ENCODE measurements around the gene IRAK3. TPM values are rescaled to one million over a fixed set of nuclear protein-coding genes. Genes with fewer than 3 reads are reported as not detected.
"Not testable (repeated sequence)": the region's sequence is repeated elsewhere in the genome, so short reads cannot be mapped to it uniquely, and the experiment has no call there.

IRAK3 gene
- total RNA-seq, 1 donor from 2014 or later, result 7.1 TPM

DNA sequence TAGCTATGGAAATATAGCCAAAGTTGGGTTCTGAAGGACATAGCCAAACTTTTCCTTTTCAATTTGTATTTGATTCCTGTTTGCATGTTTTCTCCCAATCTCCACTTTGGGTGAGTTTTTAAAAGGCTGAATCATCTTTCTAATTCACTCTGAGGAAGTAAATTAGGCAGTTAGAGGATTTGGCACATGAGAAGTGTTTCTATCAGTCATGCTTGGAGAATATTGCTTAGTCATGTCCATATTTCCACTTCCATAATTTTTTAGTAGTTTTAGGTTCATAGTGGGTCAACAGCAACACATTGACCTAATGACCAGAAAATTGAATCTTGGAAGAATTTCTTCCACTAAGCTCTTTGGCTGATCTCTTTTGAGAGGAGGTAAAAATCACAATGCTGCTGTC lies 21.8 kb downstream of the IRAK3 start:
- no peak for DNase-seq (ENCODE audit: low spot score)

DNA sequence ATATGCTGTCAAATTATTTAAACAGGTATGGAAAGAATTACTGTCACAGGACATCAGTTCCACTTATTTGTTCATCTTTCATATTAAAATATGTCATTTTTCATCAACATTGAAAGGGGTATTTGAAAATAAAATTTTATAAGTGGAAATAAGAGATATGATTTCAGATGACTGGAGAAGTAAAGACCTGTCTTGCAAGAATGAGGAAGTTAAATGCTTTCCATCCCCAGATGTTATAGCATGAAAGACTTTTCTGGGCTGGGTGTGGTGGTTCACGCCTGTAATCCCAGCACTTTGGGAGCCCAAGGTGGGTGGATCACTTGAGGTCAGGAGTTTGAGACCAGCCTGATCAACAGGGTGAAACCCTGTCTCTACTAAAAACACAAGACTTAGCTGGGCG lies 22.6 kb downstream of the IRAK3 start:
- not testable (repeated sequence) for DNase-seq (ENCODE audit: low spot score)

DNA sequence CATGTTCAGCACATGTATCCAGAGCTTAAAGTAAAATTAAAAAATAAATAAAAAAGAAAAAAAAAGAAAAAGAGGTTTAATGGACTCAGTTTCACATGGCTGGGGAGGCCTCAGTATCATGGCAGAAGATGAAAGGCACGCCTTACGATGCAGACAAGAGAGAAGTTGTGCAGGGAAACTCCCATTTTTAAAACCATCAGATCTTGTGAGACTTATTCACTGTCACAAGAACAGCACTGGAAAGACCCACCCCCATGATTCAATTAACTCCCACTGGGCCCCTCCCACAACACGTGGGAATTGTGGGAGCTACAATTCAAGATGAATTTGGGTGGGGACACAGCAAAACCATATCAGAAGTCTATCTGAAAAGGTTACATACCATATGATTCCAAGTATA lies 24.0 kb downstream of the IRAK3 start:
- DNase-seq (ENCODE audit: low spot score), result not testable (repeated sequence)

DNA sequence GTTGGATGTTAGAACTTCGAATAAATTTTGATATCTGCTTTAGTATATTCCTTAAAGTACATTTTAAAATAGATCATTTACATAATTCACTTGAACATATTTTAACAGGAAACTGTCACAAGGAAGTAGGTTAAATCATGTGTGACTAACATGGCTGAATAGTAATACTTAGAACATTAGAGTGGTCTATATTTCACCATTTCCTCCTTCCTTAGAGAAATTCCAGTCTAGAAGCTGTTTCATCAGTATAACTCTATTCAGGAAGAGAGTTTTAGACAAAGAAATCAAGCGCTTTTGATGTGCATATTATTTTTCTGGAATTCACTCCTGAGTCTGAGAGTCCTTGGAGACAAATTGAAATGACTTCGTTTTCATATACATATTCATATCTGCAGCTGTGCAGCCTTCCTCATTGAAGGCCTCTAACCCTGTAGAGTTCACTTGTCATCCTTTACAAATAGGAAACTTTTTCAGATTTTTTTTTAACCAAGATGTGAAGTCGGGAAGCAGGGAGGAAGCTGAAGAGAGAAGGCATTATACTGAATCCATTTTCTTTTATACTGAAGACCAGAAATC lies 28.4 kb downstream of the IRAK3 start:
- DNase-seq (ENCODE audit: low spot score), result no peak

DNA sequence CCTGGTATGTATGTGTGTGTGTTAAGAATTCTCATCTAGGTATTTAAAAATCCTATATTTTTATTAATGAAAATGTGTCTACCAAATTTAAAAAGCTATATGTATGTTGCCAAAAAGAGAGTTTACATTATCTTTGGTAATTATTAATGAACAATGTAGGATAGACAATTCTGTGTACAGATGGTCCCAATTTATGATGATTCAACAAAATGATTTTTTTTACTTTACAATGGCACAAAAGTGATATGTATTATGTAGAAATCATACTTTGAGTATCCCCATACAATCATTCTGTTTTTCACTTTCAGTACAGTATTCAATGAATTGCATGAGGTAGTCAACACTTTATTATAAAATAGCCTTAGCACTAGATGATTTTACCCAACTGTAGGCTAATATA lies 39.4 kb downstream of the IRAK3 start:
- DNase-seq (ENCODE audit: low spot score), result no peak

DNA sequence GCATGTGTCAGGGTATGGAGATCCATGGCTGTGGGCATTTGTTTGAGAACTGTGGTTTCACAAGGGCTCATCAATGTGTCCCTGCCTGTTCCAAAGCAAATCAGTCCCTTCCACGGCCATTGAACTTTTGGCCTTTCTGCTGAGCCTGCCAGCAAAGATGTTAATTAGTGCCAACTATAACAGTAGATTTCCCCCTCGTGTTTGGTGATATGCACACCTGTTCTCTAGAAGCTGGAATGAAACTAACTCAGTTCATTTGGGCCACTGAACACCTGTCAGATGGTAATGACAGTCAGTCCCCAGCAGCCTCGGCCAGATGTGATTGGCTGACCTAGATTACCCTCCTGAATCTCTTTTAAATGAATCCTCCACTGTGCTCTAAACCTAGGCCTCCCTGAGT lies 43.2 kb downstream of the IRAK3 start:
- DNase-seq (ENCODE audit: low spot score), result no peak

DNA sequence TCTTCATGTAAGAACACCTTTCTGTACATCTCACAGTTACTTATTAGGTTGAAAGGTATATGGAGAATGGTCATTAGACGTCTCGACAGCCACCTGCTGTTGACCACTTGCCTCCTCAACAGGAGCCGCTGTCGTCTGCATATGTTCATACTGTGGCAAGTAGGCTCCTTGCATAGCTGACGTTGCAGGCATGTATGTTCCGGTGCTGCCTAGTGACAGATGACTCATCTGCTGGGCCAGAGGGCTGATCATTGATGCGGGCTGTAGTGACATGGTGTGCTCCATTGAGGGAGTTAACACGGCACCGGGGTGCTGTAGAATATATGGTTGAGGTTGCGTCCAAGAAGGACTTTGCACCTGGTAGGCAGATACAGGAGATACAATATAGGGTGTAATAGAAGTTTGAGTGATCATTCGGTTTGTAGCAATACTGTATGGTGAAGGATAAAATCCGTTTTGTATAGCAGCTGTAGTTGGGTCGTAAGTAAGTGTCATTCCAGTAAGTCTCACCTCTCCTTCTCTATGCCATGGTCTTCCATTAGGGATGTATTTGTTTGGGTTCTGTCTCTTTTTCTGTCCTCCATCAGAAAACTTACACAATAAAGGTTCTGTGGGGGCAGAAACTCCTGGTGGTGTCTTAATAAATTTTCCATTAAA lies 45.2 kb downstream of the IRAK3 start:
- DNase-seq (ENCODE audit: low spot score), result peak; percentile 29

DNA sequence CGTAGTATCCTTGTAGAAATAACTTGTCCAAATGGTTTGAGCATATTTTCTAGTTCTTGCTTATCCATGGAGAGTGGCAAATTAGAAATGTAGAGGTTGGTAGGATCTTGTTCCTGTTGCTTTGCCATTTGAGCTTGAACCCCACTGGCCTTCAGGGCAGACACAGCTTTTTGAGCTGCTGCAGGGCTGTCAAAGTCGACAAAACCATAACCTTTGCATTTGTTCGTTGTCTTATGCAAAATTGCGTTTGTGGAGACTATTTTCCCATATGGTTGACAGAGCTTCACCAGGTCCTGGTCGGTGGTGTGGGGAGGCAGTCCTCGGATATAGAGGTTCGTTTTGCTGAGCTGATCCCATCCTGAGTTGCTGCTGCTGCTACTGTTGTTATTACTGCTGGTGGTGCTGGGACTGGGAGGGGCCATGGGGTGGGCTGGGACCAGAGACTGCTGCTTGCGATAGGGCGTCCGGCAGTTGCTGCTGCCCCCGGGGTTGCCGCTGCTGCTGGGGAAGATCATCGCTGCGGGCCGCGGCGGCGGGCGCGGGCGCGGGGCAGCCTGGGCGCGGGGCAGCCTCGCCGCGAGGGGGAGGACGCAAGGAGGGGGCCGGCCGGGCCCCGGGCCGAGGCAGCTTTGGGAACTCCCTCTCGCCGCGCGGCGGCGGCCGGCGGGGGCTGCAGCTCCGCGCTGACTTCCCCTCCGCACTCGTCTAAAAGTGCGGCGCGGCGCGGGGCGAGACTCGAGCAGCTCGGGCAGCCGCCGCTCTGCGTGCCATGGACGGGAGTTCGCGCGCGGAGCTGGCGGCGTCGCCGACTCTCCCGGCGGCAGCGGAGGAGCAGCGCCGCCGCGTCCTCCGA lies 46.0 kb downstream of the IRAK3 start:
- DNase-seq (ENCODE audit: low spot score), result peak; percentile 18

DNA sequence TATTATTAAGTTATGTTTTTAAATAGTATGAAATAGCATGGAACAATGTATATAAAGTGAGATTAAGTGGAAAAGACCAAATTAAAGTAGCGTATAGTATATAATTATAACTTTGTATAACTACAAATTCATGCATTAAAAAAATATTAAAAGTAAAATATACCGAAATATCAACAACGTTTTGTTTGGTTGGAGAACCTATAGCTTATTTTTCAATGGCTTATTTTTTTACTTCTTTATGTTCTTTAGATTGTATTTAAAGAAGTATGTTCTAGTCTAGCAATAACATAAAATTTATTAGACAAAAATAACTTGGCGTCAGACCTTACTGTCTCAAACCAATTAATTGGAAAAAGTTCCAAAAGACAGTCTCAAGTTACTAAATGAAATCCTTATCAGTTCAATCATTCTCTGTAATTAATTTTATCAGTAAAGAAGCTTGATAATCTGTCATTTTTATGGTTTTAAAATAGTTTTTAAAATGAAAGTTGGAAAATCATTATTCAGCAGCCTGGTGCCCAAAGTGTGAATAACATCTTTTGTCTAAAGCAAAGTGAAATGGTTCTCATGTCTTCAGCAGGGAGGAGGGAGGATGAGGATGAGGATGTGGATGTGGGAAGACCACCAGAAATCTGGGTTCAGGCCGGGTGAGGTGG lies 46.7 kb downstream of the IRAK3 start:
- DNase-seq (ENCODE audit: low spot score), result no peak

DNA sequence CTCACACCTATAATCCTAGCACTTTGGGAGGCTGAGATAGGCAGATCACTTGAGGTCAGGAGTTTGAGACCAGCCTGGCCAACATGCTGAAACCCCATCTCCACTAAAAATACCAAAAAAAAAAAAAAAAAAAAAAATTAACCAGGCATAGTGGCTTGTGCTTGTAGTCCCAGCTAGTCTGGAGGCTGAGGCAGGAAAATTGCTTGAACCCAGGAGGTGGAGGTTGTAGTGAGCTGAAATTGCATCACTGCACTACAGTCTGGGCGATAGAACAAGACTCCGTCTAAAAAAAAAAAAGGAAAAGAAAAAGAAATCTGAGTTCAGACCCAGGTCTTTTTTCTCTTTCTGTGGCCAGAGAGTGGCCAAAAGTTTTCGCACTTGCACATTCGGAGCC lies 47.3 kb downstream of the IRAK3 start:
- DNase-seq (ENCODE audit: low spot score), result not testable (repeated sequence)

DNA sequence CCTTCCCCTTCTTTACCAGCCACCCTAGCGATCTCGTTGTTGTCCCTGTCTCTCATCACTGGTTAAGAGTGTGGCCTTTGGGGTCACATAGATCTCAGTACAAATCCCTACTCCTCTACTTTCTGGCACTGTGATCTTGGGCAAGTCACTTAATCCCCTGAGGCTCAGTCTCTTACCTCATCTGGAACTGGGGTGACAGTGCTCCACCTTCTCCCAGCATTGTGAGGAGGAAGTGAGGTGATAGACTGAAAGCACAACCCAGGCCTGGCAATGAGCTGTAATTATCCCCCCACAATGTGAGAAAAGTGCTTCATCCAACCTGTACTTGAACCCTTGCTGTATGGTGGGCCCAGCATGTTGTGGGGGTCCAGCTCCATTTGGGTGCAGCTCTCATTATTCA lies 48.0 kb downstream of the IRAK3 start:
- DNase-seq (ENCODE audit: low spot score), result no peak

DNA sequence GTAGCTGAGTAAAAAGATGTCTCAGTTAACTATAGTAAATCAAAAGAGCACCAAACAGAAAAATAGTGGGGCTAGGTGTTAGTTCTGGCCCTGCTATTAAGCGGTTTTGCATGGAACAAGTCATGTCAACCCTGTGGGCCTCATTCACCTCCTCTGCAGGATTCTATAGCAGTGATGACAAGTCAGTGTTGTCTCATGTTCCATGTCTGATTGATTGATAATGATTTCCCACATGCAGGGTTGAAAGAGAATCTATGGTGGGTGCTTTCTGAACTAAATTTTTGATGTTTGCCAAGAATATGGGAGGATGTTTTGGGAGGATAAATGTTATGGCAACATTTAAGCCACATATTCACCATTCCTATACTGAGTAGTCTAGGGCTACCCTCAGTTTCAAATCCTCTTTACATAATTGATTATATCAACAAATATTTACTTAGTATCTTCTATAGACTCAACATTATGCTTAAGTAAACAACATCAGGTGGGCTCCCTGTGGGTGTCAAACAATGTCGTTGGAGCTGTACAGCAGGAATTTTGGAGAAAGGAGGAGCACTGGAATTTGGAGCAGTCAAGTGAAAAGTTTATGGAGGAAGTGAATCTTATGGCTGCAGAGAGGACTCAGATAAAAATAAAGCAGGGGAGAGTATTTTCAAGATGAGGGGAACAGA lies 48.6 kb downstream of the IRAK3 start:
- no peak for DNase-seq (ENCODE audit: low spot score)

DNA sequence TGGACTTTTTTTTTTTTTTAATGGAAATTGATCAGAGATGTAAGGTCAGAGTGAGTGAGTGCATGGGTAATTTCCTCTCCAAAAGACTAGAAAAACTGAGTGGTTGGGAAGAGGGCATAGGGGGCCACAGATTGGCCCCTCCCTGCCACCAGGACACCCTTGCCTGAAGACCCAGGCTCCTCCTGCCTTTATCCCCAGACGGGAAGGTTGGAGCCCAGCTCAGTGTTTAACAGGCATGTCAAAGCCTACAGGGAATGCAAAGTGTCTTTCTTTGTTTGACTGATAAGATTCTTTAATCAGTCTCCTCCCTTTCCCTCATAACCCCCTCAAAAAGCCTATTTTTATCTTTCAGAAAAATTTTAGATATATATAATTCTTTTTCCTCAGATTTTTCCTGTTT lies 50.3 kb downstream of the IRAK3 start:
- DNase-seq (ENCODE audit: low spot score), result no peak

DNA sequence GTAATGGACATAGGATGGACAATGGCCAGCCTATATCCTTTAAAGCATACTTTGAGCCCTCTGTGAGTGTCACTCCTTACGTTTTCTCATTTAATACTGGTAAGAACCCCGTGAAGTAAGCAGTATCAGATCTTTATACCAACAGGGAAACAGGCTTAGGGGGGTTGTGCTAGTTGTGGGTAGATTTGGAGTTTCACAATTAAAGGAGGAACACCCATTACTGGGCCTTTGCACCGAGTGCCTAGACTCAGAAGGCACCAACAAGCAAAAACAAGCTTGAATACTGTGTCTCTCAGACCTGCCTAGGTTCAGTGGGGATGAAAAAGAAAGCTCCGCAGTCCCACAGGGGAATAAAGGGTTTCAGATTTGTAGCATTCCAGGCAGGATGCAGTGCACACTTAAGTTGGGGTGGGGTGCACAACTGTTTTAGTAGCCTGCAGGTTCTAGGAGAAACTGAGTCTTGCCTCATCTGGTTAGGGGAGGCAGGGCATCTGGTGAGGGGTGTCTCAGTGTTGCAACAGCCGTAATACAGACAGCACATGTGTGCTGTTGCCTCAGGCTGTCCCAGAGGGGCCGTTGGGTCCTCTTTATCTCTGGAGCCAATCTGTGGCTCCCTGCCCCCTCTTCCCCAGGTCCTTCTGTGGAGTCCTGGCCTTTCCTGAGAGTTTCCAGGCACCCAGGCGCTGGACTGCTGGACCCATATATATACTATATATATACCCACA lies 51.2 kb downstream of the IRAK3 start:
- no peak for DNase-seq (ENCODE audit: low spot score)

DNA sequence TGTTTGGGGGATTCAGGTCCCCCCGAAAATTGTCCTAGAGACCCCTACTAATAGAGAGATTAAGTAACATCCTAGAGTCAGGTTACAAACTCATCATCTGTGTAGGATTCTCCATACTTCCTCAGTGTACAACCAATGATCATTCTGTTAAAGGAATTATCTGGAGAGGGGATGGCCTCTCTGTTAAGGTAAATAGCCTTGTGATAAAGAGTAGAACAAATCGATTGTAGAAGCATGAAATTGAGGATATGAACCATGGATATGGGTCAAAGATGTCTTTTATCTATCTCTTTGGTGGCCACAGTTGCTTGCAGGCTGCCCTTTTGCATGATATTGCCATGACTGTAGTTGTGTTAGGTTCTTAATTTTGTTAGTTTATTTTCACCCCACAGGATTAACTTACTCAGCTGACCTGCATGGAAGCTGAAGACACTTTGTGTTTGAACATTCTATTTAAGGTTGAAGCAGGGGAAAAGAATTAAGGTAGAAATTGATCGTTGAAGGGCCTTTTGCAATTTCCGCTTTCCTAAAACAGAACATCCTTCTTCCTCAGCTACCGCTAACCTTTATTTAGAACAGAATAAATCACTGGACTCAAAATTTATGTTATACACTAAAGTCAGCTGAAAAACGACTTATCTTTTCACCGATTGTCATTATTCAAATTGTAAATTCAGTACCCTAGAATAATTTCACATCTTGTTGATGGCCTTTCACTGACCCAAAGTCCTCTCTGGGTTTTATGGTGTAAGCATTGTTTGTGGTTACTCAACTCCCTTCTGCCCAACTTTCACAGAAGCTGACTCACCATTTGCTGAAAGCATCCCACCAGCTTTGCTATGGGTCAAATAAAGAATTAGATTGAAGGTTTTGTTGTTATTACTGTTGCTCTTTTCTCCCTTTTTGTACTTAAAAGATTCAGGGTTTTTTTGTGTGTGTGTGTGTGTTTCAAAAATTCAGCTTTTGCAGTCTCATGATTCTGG lies 52.3 kb downstream of the IRAK3 start:
- no peak for DNase-seq (ENCODE audit: low spot score)

DNA sequence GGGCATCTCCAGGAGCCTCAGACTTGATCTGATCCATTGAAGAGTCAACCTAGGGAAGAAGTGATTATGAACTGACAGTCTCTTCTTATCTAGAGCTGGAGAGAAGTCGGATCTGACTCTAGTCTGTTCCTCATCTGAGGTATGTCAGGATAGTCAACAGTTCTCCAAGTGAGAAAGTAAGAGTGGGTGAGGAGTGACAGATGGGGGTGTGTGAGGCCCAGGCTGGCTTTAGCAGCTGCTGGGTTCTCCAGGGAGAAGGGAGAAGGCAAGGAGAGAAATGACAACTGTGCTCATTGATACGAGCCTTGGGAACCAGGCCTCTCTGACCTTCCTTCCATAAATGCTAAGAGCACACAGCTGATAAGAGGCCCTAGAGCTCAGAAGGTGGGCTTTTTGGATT lies 53.3 kb downstream of the IRAK3 start:
- DNase-seq (ENCODE audit: low spot score), result no peak

DNA sequence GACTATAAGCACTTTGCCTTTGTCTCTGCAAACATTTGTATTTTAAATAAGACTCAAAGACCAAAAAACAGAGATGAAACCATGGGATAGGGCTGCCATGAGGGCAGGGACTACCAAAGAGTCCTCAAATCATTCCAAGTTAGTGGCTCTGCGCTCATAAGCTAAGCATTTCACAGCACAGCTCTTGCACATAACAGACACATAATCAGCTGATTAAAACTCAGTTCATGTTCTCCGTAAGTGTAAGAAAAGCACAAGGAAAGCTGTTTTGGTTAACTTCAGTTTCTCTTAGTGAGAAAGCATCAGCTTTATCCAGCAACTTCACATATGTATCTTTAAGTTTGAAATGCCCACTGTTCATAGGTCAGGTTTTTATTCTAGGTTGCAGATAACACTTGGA lies 54.9 kb downstream of the IRAK3 start:
- DNase-seq (ENCODE audit: low spot score), result no peak

DNA sequence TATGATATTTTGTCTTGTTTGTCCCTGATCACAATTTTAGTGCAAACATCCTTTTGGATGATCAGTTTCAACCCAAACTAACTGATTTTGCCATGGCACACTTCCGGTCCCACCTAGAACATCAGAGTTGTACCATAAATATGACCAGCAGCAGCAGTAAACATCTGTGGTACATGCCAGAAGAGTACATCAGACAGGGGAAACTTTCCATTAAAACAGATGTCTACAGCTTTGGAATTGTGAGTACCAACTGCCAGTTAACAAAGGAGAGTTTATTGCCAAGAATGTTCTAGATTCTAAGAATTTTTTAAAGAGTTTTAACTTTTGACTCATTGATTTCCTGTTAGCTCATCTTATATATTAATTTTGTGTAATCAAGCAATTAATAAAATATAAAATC lies 55.4 kb downstream of the IRAK3 start:
- DNase-seq (ENCODE audit: low spot score), result no peak

DNA sequence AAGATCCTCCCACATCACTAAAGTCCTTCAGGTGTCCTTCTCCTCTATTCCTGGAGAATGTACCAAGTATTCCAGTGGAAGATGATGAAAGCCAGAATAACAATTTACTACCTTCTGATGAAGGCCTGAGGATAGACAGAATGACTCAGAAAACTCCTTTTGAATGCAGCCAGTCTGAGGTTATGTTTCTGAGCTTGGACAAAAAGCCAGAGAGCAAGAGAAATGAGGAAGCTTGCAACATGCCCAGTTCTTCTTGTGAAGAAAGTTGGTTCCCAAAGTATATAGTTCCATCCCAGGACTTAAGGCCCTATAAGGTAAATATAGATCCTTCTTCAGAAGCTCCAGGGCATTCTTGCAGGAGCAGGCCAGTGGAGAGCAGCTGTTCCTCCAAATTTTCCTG lies 58.7 kb downstream of the IRAK3 start:
- DNase-seq (ENCODE audit: low spot score), result no peak

DNA sequence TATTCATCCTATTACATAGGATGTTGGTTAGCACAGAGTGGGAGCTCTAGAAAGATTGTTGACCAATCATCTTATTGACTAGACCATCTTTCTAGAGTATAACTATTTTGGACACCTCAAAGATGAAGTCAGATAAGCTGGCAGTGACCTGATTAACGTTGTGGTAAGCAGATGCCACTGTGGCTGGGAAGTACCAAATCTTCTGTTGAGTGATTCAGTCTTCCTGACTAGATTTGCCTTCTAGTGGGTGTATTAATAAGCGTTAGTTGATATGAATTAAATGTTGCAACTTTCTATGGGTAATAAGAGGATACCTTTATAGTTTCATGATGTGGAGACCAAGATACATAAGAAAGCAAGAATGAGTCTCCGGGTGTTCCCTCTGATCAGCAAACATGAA lies 62.0 kb downstream of the IRAK3 start:
- DNase-seq (ENCODE audit: low spot score), result no peak

Data from mucosa of gallbladder (tissue), 1 donor.